GM12865 (cell line): ENCODE results near the gene CDK5R1.

Experiments
- DNase-seq: peaks from one replicate; pipeline ENCODE4 v3.0.0; 2010; ENCODE audit warnings: low read depth
- H3K4me3 ChIP-seq: 2 replicates; pipeline ENCODE4 v1.5.1; 2011; ENCODE audit warnings: mild to moderate bottlenecking, low read depth, low read length, control low read depth
- TF ChIP-seq, protein P1 (sequence below): IDR thresholded peaks from 2 replicates; pipeline ENCODE4 v1.5.1; 2011; ENCODE audit warnings: low read length, control low read depth, low read depth, inconsistent platforms; ENCODE audit not compliant: insufficient read depth; ENCODE audit errors: missing control alignments

The CDK5R1 gene

DNA sequence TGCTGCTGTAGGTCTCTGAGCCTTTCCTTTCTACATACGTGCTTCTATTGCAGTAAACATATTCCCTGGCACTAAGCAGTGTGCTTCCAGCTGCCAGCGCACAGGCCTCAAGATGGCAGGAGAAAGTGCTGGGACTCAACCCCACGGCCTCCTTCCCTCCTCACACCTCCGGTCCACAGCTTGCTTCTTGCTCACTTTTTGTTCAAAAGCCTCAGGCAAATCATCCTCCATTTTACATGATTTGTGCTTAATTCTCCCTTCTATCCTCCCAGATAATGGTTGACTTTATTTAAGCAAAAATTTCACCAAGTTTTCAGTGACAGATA lies 5.4 kb downstream of the CDK5R1 start:
- no peak overlapping the region for H3K4me3 ChIP-seq
- no peak for DNase-seq
- TF ChIP-seq, protein P1, sequence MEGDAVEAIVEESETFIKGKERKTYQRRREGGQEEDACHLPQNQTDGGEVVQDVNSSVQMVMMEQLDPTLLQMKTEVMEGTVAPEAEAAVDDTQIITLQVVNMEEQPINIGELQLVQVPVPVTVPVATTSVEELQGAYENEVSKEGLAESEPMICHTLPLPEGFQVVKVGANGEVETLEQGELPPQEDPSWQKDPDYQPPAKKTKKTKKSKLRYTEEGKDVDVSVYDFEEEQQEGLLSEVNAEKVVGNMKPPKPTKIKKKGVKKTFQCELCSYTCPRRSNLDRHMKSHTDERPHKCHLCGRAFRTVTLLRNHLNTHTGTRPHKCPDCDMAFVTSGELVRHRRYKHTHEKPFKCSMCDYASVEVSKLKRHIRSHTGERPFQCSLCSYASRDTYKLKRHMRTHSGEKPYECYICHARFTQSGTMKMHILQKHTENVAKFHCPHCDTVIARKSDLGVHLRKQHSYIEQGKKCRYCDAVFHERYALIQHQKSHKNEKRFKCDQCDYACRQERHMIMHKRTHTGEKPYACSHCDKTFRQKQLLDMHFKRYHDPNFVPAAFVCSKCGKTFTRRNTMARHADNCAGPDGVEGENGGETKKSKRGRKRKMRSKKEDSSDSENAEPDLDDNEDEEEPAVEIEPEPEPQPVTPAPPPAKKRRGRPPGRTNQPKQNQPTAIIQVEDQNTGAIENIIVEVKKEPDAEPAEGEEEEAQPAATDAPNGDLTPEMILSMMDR, result no peak

DNA sequence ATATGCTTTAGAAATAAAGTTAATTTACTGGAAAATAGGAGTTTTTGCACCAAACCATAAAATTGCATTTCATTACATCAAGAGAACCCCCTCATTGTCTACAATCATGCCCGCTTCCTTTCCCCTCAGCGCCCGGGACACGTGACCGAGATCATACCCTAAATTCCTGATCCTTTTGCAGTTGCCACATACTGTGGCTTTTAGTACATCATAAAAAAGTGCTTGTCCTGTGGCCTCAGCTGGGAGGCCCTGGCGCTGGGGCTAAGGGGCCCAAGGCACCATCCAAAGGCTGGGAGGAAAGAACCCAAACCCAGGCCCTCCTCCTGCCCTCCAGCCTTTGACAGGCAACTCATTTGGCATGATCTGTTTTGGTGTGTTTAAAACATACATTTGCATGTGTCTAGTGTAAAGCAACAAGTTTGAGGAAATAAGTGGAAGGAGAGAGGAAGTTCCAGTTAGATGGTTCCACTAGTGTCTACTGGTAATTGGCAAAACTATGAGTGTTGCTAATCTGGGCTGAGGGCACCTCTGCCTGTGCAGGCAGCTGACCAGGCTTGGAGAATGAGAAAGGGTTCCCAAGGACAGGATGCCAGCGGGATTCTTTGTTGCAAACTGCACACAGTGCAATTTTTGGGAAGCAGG lies 6.0 kb downstream of the CDK5R1 start:
- DNase-seq, result no peak
- TF ChIP-seq, protein P1, result no peak
- no peak overlapping the region for H3K4me3 ChIP-seq

DNA sequence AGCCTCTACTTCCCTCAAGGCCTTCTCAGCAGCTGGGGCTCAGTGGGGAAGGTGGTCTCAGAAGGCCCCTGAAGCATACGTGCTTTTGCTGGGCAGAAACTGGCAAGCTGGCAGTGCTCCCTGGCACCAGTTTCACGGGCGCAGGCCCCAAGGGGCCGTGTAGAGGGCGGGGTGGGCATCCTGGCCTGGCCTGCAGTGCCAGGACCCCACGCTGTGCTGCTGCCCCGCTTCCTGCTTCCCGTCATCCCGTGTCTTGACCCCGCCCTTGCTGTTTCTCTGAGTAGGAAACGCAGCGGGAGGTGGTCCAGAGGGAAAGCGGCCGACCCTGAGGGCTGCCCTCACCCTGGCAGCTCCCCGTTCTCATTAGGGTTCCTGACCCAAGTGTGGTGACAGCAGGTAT lies 6.8 kb downstream of the CDK5R1 start:
- TF ChIP-seq, protein P1, result no peak
- H3K4me3 ChIP-seq, result no peak overlapping the region
- no peak for DNase-seq

DNA sequence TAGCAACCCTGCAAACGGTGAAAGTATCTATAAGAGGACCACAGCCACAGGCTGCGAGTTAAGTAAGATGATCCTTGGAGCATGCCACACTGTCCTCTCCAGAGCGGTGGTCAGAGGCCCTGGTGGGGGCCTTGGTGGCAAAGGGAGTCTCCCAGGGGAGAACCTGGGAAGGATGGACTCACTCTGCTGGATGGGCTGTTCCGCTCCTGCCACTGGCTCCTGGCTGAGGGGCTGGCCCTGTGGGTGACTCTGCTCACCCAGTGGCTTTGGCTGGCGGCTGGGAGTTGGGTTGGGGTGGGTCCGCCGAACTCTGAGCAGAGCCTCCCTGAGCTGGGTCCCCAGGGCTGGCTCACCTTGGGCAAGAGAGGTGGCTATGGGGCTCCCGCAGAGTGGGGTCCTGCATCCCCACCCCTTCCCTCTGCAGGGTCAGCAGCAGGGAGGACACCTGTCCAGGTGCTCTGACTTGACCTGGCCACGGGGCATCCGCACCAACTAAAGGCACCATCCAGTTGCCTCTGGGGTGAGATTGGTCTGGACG lies 7.3 kb downstream of the CDK5R1 start:
- DNase-seq, result no peak
- TF ChIP-seq, protein P1, result no peak
- no peak overlapping the region for H3K4me3 ChIP-seq

DNA sequence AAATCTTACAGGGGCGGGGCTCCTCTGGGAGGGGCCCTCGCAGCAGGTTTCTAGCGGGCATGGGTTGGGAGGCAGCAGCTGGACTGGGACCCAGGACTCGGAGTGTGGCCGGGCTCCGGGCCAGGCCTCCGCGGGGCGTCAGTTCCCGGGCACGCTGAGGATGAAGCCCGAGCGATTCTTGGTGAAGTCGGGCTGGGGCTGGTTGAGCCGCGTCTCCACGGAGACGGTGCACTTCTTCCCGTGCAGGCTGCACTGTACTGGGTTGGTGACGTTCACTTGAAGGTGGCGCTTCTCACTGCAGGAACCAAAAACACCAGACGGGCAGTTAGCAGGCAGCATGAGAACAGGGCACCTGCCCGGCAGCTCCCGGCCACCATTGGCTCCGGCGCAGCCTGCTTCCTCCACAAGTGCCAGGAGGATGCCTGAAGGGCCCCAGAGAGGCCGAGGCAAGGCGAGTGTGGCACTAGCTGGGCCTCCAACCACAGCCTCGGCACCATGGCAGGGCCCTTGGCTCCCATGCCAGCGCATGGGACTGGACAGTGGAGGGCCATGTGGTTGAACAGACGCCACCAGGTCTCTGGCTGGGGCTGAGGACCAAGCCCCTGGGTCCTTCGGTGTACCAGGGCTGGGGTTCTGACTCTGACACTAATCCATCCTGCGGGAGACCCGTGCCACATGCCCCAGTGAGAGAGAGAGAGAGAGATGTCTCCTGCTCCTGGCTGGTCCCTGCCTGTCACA lies 8.0 kb downstream of the CDK5R1 start:
- DNase-seq, result no peak
- no peak overlapping the region for H3K4me3 ChIP-seq
- TF ChIP-seq, protein P1, result no peak

DNA sequence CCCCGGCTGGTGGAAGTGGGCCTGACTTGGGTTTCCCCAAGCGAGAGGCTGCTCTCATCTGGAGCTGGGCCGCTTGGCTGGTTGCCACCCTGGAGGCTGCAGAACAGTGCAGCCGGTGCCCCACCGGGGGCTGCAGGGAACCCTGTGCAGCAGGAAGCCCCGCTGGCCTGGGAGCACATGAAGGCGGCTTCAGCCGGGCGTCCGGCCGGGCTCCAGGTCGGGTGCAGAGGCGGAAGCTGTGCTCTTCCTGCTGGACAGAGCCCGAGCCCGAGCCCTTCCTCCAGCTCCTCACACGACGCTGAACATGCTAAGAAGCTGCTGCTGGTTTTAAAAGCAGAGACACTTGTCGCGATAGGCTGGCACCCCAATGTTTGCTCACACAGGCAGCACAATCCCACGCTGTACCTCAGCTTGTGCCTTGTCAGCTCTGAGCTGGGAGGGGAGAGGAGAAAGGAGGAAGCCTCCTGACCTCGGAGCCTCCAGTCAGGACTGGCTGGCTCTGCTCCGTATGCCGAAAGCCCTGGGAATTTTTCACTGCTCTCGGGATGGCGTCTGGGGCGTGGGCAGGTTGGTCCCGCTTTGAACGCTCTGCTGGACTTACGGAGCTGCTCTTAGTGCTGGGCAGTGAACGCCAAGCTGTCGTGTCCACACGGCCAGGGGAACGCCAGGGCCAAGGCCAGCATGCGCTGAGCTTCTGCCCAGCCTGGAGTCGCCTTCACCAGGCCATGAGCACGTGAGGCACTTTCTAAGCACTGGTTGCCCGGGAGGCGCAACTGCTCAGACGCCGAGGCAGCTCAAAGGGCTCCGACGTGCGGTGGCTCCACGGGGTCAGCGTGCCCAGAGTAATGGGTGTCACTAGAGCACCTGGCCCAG lies 8.8 kb downstream of the CDK5R1 start:
- DNase-seq, result no peak
- H3K4me3 ChIP-seq, result no peak overlapping the region
- TF ChIP-seq, protein P1, result no peak
